ENCODE data around the gene IL6R.

The IL6R gene

DNA sequence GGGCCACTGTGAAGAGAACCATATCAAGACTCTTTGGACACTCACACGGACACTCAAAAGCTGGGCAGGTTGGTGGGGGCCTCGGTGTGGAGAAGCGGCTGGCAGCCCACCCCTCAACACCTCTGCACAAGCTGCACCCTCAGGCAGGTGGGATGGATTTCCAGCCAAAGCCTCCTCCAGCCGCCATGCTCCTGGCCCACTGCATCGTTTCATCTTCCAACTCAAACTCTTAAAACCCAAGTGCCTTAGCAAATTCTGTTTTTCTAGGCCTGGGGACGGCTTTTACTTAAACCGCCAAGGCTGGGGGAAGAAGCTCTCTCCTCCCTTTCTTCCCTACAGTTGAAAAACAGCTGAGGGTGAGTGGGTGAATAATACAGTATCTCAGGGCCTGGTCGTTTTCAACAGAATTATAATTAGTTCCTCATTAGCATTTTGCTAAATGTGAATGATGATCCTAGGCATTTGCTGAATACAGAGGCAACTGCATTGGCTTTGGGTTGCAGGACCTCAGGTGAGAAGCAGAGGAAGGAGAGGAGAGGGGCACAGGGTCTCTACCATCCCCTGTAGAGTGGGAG is 60.6 kb downstream of the IL6R start:
- TF ChIP-seq, protein P1, sequence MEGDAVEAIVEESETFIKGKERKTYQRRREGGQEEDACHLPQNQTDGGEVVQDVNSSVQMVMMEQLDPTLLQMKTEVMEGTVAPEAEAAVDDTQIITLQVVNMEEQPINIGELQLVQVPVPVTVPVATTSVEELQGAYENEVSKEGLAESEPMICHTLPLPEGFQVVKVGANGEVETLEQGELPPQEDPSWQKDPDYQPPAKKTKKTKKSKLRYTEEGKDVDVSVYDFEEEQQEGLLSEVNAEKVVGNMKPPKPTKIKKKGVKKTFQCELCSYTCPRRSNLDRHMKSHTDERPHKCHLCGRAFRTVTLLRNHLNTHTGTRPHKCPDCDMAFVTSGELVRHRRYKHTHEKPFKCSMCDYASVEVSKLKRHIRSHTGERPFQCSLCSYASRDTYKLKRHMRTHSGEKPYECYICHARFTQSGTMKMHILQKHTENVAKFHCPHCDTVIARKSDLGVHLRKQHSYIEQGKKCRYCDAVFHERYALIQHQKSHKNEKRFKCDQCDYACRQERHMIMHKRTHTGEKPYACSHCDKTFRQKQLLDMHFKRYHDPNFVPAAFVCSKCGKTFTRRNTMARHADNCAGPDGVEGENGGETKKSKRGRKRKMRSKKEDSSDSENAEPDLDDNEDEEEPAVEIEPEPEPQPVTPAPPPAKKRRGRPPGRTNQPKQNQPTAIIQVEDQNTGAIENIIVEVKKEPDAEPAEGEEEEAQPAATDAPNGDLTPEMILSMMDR (IDR thresholded peaks at IDR 0.05; ENCODE audit: insufficient read depth, low read depth, low read length, missing control alignments) = no peak
- DNase-seq (ENCODE audit: low read depth) = no peak
- H3K4me3 ChIP-seq (ENCODE audit: low read depth, low read length) = no peak overlapping the region

DNA sequence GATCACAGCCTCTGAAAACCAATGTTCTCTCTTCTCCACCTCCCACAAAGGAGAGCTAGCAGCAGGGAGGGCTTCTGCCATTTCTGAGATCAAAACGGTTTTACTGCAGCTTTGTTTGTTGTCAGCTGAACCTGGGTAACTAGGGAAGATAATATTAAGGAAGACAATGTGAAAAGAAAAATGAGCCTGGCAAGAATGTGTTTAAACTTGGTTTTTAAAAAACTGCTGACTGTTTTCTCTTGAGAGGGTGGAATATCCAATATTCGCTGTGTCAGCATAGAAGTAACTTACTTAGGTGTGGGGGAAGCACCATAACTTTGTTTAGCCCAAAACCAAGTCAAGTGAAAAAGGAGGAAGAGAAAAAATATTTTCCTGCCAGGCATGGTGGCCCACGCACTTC is 61.1 kb downstream of the IL6R start:
- DNase-seq (ENCODE audit: low read depth) = no peak
- H3K4me3 ChIP-seq (ENCODE audit: low read depth, low read length) = no peak overlapping the region
- TF ChIP-seq, protein P1 (IDR thresholded peaks at IDR 0.05; ENCODE audit: insufficient read depth, low read depth, low read length, missing control alignments) = no peak

DNA sequence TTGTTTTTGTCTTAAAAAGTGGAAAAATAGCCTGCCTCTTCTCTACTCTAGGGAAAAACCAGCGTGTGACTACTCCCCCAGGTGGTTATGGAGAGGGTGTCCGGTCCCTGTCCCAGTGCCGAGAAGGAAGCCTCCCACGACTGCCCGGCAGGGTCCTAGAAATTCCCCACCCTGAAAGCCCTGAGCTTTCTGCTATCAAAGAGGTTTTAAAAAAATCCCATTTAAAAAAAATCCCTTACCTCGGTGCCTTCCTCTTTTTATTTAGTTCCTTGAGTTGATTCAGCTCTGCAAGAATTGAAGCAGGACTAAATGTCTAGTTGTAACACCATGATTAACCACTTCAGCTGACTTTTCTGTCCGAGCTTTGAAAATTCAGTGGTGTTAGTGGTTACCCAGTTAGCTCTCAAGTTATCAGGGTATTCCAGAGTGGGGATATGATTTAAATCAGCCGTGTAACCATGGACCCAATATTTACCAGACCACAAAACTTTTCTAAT is 61.8 kb downstream of the IL6R start:
- DNase-seq (ENCODE audit: low read depth) = peak; percentile 42
- TF ChIP-seq, protein P1 (IDR thresholded peaks at IDR 0.05; ENCODE audit: insufficient read depth, low read depth, low read length, missing control alignments) = peak; percentile 8
- H3K4me3 ChIP-seq (ENCODE audit: low read depth, low read length) = no peak overlapping the region

DNA sequence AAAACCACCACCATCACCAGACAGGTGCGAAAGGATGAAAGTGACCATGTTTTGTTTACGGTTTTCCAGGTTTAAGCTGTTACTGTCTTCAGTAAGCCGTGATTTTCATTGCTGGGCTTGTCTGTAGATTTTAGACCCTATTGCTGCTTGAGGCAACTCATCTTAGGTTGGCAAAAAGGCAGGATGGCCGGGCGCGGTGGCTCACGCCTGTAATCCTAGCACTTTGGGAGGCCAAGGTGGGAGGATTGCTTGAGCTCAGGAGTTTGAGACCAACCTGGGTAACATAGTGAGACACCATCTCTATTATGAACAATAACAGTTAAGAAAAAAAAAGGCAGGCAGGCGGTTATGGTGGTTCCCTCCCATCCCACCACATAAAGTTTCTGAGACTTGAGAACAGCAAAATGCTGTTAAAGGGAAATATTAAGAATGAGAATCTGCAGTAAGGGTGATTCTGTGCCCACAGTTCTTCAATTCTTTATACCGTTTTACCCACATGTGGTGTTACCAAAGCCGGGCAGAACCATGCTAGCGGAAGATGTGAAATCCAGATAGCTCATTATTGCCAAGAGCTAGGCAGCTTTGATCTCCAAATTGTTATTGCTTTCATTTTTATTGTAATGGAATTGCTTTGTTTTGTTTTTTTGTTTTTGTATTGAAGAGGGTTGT is 62.4 kb downstream of the IL6R start:
- no peak for DNase-seq (ENCODE audit: low read depth)
- TF ChIP-seq, protein P1 (IDR thresholded peaks at IDR 0.05; ENCODE audit: insufficient read depth, low read depth, low read length, missing control alignments) = no peak

DNA sequence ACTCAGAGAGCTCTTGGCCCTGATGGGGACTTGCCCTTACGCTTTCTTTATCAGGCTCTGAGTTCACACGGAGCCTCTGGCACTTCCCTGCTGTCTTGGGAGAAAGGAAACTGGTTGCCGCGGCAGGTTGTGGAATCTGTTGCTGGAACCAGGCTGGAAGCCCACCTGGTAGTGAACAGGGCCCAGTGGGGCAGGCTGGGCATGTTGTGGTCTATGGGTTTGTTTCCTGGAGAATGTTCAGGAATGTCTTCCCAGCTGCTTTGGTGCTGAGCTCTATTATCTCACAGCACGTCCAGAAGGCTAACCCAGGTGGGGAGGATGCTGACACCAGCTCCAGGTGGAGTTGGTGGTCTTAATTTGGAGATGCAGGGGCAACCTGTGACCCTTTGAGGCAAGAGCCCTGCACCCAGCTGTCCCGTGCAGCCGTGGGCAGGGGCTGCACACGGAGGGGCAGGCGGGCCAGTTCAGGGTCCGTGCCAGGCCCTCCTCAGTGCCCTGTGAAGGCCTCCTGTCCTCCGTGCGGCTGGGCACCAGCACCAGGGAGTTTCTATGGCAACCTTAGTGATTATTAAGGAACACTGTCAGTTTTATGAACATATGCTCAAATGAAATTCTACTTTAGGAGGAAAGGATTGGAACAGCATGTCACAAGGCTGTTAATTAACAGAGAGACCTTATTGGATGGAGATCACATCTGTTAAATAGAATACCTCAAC is 63.5 kb downstream of the IL6R start:
- H3K4me3 ChIP-seq (ENCODE audit: low read depth, low read length) = no peak overlapping the region
- TF ChIP-seq, protein P1 (IDR thresholded peaks at IDR 0.05; ENCODE audit: insufficient read depth, low read depth, low read length, missing control alignments) = no peak
- DNase-seq (ENCODE audit: low read depth) = no peak

More for the DNA sequence above, 62.4 kb downstream of the IL6R start:
- H3K4me3 ChIP-seq (ENCODE audit: low read depth, low read length) = no peak overlapping the region

DNA sequence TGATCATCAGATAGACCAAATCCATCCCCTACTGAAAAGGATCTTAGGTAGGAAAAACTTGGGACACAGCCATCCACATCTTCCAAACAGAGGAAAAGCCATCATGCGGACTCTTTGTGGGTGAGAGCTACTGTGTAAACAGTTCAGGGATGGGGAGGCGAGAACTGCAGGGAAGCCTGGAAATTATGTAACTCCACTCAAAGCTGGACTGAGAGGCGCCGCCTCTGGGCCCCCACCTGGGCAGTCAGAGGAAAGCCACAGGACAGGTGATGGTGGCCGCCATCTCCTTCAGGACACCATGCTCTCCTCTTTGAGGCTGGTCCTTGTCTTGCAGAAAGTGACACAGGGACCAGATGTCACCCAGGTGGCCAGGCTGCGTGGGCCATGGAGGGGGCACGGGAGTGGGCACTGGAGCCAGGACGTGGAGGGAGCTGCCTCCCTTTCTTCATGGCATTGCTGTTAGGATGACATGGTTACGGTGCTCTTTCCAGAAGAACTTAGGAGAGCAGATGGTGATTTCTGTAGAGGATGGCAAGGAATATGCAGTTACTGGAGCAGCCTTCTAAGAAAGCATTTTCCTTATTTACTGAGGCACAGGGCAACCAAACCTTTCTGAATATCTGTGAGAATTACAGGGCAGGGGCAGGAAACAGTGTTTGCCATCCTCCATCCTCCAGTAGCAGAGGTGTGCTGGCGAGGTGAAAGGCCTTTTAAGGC is 64.9 kb downstream of the IL6R start:
- no peak overlapping the region for H3K4me3 ChIP-seq (ENCODE audit: low read depth, low read length)
- DNase-seq (ENCODE audit: low read depth) = no peak
- TF ChIP-seq, protein P1 (IDR thresholded peaks at IDR 0.05; ENCODE audit: insufficient read depth, low read depth, low read length, missing control alignments) = no peak

All from GM12865 (cell line).